Urinary bladder (tissue), 4 donors: ENCODE data around the gene PRODH2. TPM values are rescaled to one million over a fixed set of nuclear protein-coding genes. Genes with fewer than 3 reads are reported as not detected.
"Not testable (repeated sequence)": the region's sequence is repeated elsewhere in the genome, so short reads cannot be mapped to it uniquely, and the experiment has no call there.

Experiments
- DNase-seq: peaks from one replicate; pipeline ENCODE4 v3.0.0-alpha.2; 2015; ENCODE audit errors: extremely low spot score
- H3K27ac ChIP-seq: one replicate; pipeline ENCODE4 v1.5.1; 2013; ENCODE audit warnings: low read depth, mild to moderate bottlenecking, moderate library complexity
- H3K36me3 ChIP-seq: one replicate; pipeline ENCODE4 v1.6.1; 2013; ENCODE audit warnings: mild to moderate bottlenecking, moderate library complexity; ENCODE audit not compliant: insufficient read depth
- H3K4me1 ChIP-seq: one replicate; pipeline ENCODE4 v1.6.1; 2013; ENCODE audit warnings: mild to moderate bottlenecking, moderate library complexity; ENCODE audit not compliant: insufficient read depth
- H3K4me3 ChIP-seq: one replicate; pipeline ENCODE4 v1.5.1; 2013; ENCODE audit warnings: low read depth, low read length
- WGBS: extraction: QIAGEN DNeasy Blood & Tissue Kit; methylation state at CpG from one replicate; pipeline ENCODE4 v1.1.7; 2013; 5-methylcytosine and 5-hydroxymethylcytosine counted together
- polyA plus RNA-seq: library from polyadenylated mRNA; stranded (reverse); fragments of 200-250 nt; gene quantifications from one replicate; pipeline ENCODE4 v1.2.3, GENCODE V29; 2013
- total RNA-seq: library from RNA; depleted of rRNA; stranded (reverse); fragments of >200 nt; gene quantifications from one replicate; pipeline ENCODE4 v1.2.3, GENCODE V29; 2014
- donor health status: healthy with polysubstance abuse.
- donor health status: healthy.

PRODH2 gene
- total and polyA plus RNA-seq, 2 donors = 0.18 TPM; not detected in 1

GRCh38 chr19:35775298-35776101 lies 37.1 kb downstream of the PRODH2 start, which contains the start of gene ARHGAP33:
TSS of gene ARHGAP33 (plus strand) at chr19:35775564. CDS start at chr19:35775659, 95 bp downstream.
- no peaks in the 10 kb centered on the region for H3K36me3 ChIP-seq
- no peaks in the 10 kb centered on the region for H3K4me1 ChIP-seq
- H3K27ac ChIP-seq = no peak within 1 kb of the TSS
- WGBS = 1% methylated on average over 80 of the region's 82 CpGs
- peak; percentile 94 for DNase-seq
- peak within 1 kb of the TSS; percentile 83 for H3K4me3 ChIP-seq

DNA sequence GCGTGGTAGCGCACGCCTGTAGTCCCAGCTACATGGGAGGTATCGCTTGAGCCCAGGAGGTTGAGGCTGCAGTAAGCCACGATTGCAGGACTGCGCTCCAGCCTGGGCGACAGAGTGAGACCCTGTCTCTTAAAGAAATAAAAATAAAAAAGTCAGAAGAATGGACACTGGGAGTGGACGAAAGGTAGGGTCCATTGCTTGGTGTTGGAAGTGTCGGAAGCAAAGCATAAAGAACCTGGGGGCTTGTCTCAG lies 37.7 kb downstream of the PRODH2 start:
- Histone ChIP-seq H3K4me3 (peak overlapping the region; percentile 83), H3K27ac (no peak overlapping the region), H3K36me3 (no peaks in the 10 kb centered on the region), H3K4me1 (no peaks in the 10 kb centered on the region)
- 36% methylated on average over 9 of the region's 9 CpGs for WGBS
- no peak for DNase-seq

DNA sequence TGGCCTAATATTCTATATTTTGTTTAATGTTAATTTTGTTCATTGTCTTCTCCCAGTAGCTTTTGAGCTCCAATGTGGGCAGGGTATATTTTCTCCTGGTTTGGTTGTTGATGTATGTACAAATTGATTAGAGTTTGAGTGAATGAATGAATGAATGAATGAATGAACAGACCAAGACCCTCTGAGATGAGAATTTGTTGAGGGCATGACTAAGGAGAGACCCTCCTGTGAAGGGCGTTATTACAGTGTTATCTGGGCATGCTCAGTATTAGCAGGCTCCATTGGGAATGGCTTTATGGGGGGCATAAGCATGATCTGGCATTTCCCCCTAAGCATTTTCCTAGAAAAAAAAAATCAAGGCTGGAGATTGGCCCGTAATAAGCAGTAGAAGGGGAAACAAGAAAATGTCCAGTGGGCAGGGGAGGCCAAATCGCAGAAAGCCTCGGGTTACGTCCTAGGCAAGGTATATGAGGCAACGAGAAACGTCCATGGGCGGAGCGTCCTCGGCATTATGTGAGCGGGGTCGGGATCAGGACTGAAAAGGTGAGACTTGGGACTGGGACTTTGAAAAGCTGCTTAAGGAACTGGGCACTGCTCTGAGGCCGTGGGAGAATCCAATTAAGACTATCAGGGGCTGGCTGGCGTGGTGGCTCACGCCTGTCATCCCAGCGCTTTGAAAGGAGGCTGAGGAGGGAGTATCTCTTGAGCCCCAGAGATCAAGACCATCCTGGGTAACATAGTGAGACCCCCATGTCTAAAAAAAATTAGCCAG lies 38.2 kb downstream of the PRODH2 start:
- DNase-seq = no peak
- WGBS = 57% methylated on average over 16 of the region's 16 CpGs
- no peaks in the 10 kb centered on the region for H3K4me1 ChIP-seq
- no peak overlapping the region for H3K27ac ChIP-seq
- peak overlapping the region; percentile 83 for H3K4me3 ChIP-seq
- H3K36me3 ChIP-seq = no peaks in the 10 kb centered on the region

- Histone ChIP-seq H3K36me3 (no peaks in the 10 kb centered on the region), H3K4me1 (no peaks in the 10 kb centered on the region), H3K27ac (no peak overlapping the region), H3K4me3 (no peak overlapping the region)
- 51% methylated on average over 9 of the region's 9 CpGs for WGBS
- no peak for DNase-seq
Measured at GRCh38 chr19:35773020-35773806, 39.4 kb downstream of the PRODH2 start.

GRCh38 chr19:35772362-35772761 lies 40.3 kb downstream of the PRODH2 start:
- not testable (repeated sequence) for H3K36me3 ChIP-seq, H3K4me3 ChIP-seq, H3K27ac ChIP-seq, DNase-seq, H3K4me1 ChIP-seq
- whole genome bisulfite sequencing = 95% methylated on average over 5 of the region's 5 CpGs

DNA sequence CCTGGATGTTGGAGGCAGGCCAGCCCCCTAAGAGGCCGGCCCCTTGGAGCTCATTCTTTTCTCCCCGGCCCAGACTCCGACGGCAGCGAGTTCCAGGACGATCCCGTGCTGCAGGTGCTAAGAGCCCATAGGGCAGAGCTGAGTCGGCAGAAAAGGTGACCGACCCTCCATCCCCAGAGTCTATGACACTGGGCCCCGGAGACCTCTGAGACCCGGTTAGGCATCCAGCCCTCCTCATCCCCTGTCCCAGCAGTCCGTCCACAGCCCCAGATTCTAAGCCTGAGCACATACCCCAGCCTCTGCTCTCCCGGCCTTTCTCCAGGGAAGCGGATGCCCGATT lies 44.6 kb downstream of the PRODH2 start:
- WGBS = 61% methylated on average over 15 of the region's 15 CpGs
- H3K36me3 ChIP-seq = no peaks in the 10 kb centered on the region
- no peak for DNase-seq
- H3K4me3 ChIP-seq = no peak overlapping the region
- H3K27ac ChIP-seq = no peak overlapping the region
- no peaks in the 10 kb centered on the region for H3K4me1 ChIP-seq

DNA sequence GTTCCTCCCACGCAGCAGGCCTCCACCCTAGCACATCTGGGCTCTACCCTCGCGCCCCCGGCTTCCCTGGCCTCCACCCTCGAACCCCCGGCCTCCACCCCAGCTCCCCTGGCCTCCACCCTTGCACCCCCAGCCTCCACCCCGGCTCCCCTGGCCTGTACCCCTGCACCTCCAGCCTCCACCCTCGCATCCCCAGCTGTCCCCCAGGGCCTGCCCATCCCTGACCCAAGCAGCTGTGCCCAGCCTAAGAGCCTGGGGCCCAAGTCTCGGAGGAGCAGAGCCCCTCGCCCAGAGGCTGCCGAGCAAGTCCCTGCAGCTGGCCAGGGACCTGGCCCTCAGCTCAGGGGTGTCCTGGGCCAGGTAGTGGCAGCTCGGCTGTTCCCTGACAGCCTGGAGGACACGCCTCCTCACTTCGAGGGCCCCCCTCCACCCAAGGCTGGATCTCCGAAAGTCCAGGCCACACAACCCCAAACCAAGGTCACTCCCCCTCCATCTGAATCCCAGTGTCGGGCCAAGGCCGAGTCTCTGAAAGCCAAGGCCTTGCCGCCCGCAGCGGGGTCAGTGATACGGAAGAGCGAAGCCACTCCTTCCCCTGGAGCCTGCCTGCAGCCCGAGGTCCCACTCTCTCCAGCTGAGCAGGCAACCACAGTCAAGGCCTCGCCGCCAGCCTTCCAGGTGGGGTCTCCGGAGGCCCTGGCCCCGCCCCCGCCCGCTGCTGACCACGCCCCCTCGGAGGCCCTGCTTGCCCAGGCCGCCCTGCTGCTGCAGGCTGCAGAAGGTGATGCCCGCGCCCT lies 45.2 kb downstream of the PRODH2 start:
- H3K27ac ChIP-seq = no peak overlapping the region
- H3K4me3 ChIP-seq = no peak overlapping the region
- no peaks in the 10 kb centered on the region for H3K36me3 ChIP-seq
- no peaks in the 10 kb centered on the region for H3K4me1 ChIP-seq
- 56% methylated on average over 34 of the region's 34 CpGs for WGBS
- no peak for DNase-seq

DNA sequence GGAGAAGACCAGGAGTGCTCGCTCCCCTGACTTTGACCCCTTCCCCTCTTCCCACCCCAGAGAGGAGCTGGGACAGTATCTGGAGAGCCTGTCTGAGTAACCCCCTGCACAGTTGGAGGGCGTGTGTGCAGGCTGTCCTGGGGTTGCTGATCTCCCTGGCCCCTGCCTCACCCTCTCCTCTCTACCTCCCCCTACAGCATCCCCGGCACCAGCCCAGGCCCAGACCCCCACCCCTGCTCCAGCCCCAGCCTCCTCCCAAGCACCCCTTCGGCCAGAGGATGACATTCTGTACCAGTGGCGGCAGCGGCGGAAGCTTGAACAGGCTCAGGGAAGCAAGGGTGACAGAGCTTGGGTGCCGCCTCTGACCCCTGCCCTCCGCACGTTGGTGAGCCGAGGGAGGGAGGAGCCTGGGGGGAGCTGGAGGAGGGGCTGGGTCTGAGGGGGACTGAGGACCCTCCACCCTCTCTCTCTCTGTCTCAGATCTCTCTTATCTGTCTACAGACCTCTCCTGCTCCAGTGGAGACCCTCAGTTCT lies 46.0 kb downstream of the PRODH2 start:
- Histone ChIP-seq H3K4me1 (no peaks in the 10 kb centered on the region), H3K4me3 (no peak overlapping the region), H3K36me3 (no peaks in the 10 kb centered on the region), H3K27ac (no peak overlapping the region)
- no peak for DNase-seq
- 86% methylated on average over 11 of the region's 11 CpGs for WGBS

GRCh38 chr19:35764432-35765315 lies 48.0 kb downstream of the PRODH2 start:
- H3K4me3 ChIP-seq = no peak overlapping the region
- WGBS = 93% methylated on average over 17 of the region's 17 CpGs
- no peaks in the 10 kb centered on the region for H3K4me1 ChIP-seq
- H3K36me3 ChIP-seq = no peaks in the 10 kb centered on the region
- no peak for DNase-seq
- no peak overlapping the region for H3K27ac ChIP-seq

GRCh38 chr19:35760711-35761349 lies 51.8 kb downstream of the PRODH2 start:
- 94% methylated on average over 4 of the region's 4 CpGs for WGBS
- Histone ChIP-seq H3K36me3 (no peaks in the 10 kb centered on the region), H3K4me1 (no peaks in the 10 kb centered on the region), H3K4me3 (no peak overlapping the region), H3K27ac (no peak overlapping the region)
- no peak for DNase-seq

DNA sequence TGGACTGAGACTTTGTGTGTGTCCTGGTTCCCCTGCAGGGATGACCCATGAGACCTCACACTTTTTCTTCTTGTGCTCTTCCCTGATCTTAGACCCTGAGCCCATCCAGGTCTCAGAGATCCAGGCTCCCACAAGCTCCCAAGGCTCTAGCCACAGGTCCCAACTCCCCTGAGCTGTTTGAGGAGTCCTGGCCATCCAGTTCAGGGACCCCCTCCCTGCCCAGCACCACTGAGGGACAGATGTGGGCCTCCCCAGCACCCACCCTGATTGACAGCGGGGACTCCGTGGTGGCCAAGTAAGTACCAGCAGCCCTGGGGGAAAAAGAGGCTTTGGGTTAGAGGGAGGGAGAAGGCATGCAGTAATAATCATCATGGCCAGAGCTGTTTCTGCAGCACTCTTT lies 52.9 kb downstream of the PRODH2 start:
- DNase-seq = no peak

More for the DNA sequence above, 52.9 kb downstream of the PRODH2 start:
- no peaks in the 10 kb centered on the region for H3K36me3 ChIP-seq
- 94% methylated on average over 2 of the region's 2 CpGs for whole genome bisulfite sequencing
- no peak overlapping the region for H3K27ac ChIP-seq
- H3K4me3 ChIP-seq = no peak overlapping the region
- H3K4me1 ChIP-seq = no peaks in the 10 kb centered on the region
